ENCODE data around the gene IFNA17.
"Not testable (repeated sequence)": the region's sequence is repeated elsewhere in the genome, so short reads cannot be mapped to it uniquely, and the experiment has no call there.

GRCh38 chr9:21235468-21236359 is 7.7 kb upstream of the IFNA17 start:
- TF ChIP-seq CTCF, POLR2AphosphoS5, POLR2A (IDR thresholded peaks at IDR 0.05): not testable (repeated sequence)
